Naive thymus-derived CD4-positive, alpha-beta T cell (primary cell): ENCODE data around the gene CHRNB1. TPM values are rescaled to one million over a fixed set of nuclear protein-coding genes. Genes with fewer than 3 reads are reported as not detected.

Experiments
- ATAC-seq: fragments of 150-1000 bp; cut with Tn5 transposase; 2 replicates; pipeline ENCODE4 v1.10.0; 2021; ENCODE audit warnings: mild to moderate bottlenecking, moderate library complexity
- CTCF ChIA-PET: fragments of 350-600 bp; sonication (Branson Sonifier 250); formaldehyde crosslinking; loops from one replicate; lab custom pipeline; 2021; ENCODE audit warnings: antibody characterized with exemption; lab: Charles Lee
- POLR2A ChIA-PET: fragments of 350-600 bp; sonication (Branson Sonifier 250); formaldehyde crosslinking; loops from one replicate; lab custom pipeline; 2021; ENCODE audit warnings: antibody characterized with exemption, inconsistent platforms; lab: Charles Lee
- DNase-seq, 9 donors: peaks; one replicate each; pipeline versions ENCODE4 v3.0.0 to v3.0.0-alpha.2; 2020 to 2022; ENCODE audit warnings: mixed read lengths in 1 of 9
- H3K27ac ChIP-seq: one replicate; pipeline ENCODE4 v1.7.0; 2013; ENCODE audit warnings: mild to moderate bottlenecking, low read depth, low read length, moderate library complexity
- H3K27me3 ChIP-seq, 2 donors: one replicate each; pipeline ENCODE4 v1.7.0; 2013; ENCODE audit warnings: low read length in 2 of 2, mild to moderate bottlenecking in 2 of 2, moderate library complexity in 2 of 2; ENCODE audit not compliant: control insufficient read depth in 2 of 2, insufficient read depth in 2 of 2
- H3K36me3 ChIP-seq, 3 experiments: 1 replicate in 2 of 3; 2 replicates in 1 of 3; pipeline ENCODE4 v1.7.0; 2013; ENCODE audit warnings: low read length in 3 of 3, mild to moderate bottlenecking in 3 of 3, moderate library complexity in 1 of 3; ENCODE audit not compliant: insufficient read depth in 3 of 3, control insufficient read depth in 2 of 3
- H3K4me1 ChIP-seq, 2 donors: one replicate each; pipeline ENCODE4 v1.7.0; 2013; ENCODE audit warnings: low read length in 2 of 2, mild to moderate bottlenecking in 2 of 2, moderate library complexity in 1 of 2; ENCODE audit not compliant: control insufficient read depth in 2 of 2, insufficient read depth in 2 of 2
- H3K4me3 ChIP-seq: 2 replicates; pipeline ENCODE4 v1.7.0; 2013; ENCODE audit warnings: mild to moderate bottlenecking, low read length
- H3K9me3 ChIP-seq, 3 experiments: 1 replicate in 2 of 3; 2 replicates in 1 of 3; pipeline ENCODE4 v1.7.0; 2013; ENCODE audit warnings: low read length in 3 of 3; ENCODE audit not compliant: control insufficient read depth in 2 of 3
- H3K27ac Mint-ChIP-seq, 9 donors: one replicate each; pipeline ENCODE4 v1.8.0; 2020 to 2022; ENCODE audit warnings: mixed read lengths in 9 of 9, mild to moderate bottlenecking in 8 of 9, moderate library complexity in 5 of 9, inconsistent platforms in 2 of 9
- H3K27me3 Mint-ChIP-seq, 5 donors: one replicate each; pipeline ENCODE4 v1.8.0; 2021 to 2022; ENCODE audit warnings: mixed read lengths in 5 of 5, mild to moderate bottlenecking in 1 of 5
- H3K36me3 Mint-ChIP-seq, 5 donors: one replicate each; pipeline ENCODE4 v1.8.0; 2020 to 2022; ENCODE audit warnings: mixed read lengths in 5 of 5, mild to moderate bottlenecking in 3 of 5, inconsistent platforms in 1 of 5
- H3K4me1 Mint-ChIP-seq, 7 donors: one replicate each; pipeline ENCODE4 v1.8.0; 2020 to 2022; ENCODE audit warnings: mixed read lengths in 7 of 7, mild to moderate bottlenecking in 3 of 7, inconsistent platforms in 1 of 7
- H3K4me3 Mint-ChIP-seq, 10 donors: one replicate each; pipeline ENCODE4 v1.8.0; 2020 to 2022; ENCODE audit warnings: mild to moderate bottlenecking in 10 of 10, mixed read lengths in 10 of 10, moderate library complexity in 6 of 10, inconsistent platforms in 2 of 10
- H3K9me3 Mint-ChIP-seq, 11 donors: one replicate each; pipeline ENCODE4 v1.8.0; 2020 to 2022; ENCODE audit warnings: mixed read lengths in 11 of 11, mild to moderate bottlenecking in 4 of 11, inconsistent platforms in 1 of 11, moderate library complexity in 1 of 11
- intact Hi-C, 2 donors: fragments of 100-400 bp; cut with micrococcal nuclease; formaldehyde crosslinking; loops; one replicate each; pipeline ENCODE4 v1.15.1; 2023
- polyA plus RNA-seq, 2 donors: library from polyadenylated mRNA; unstranded; fragments of 300-500 nt; fragmentation: Illumina TruSeq; gene quantifications; one replicate each; pipeline ENCODE4 v1.2.3, GENCODE V29; 2021
- total RNA-seq, 6 experiments: library from RNA in 5 of 6; stranded (reverse) in 5 of 6; gene quantifications; 1 replicate in 5 of 6; 2 replicates in 1 of 6; pipeline ENCODE4 v1.2.3 and lab custom pipeline; 2021 to 2026

The CHRNB1 gene
- total and polyA plus RNA-seq, 7 experiments from 2014 or later = 6.0 to 24.8 (median 7.3) TPM

DNA sequence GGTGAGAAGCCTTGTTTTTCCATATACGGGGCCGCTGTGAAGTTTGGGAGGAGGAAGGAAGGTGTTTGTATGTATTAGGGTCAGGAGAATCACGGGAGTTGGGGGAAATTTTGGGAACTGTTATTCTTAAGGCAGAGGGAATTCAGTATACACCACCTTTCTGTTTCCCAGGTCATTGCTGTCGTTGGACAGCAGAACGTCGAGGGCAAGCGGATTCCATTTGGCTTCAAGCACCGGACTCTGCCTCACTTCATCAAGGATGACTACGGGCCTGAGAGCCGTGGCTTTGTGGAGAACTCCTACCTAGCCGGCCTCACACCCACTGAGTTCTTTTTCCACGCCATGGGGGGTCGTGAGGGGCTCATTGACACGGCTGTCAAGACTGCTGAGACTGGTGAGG, 56.9 kb downstream of the CHRNB1 start:
- intact Hi-C loops = no loop called here
- peaks cover 57 to 95% (median 72%) of the 10 kb centered on the region in 3 experiments for H3K36me3 ChIP-seq
- DNase-seq = no peak
- POLR2A ChIA-PET = interaction anchor here (0.8 to 3.2 kb wide), 3 partner anchors 17 to 65 kb away, joined by 4 to 19 read pairs (median 8); partner anchors contain the start of genes POLR2A and ZBTB4
- H3K9me3 Mint-ChIP-seq = peaks cover 0 to 1% (median 0%) of the 10 kb centered on the region in 11 donors
- no peak for ATAC-seq
- H3K4me1 ChIP-seq = no peaks in the 10 kb centered on the region
- H3K27ac Mint-ChIP-seq = peak overlapping the region in 1 of 9 donors; percentile 72
- no peaks in the 10 kb centered on the region for H3K27me3 Mint-ChIP-seq
- no peaks in the 10 kb centered on the region for H3K9me3 ChIP-seq
- H3K36me3 Mint-ChIP-seq = peaks cover 21 to 62% (median 38%) of the 10 kb centered on the region in 5 donors
- CTCF ChIA-PET = interaction anchor here (0.6 to 1.8 kb wide), 3 partner anchors 24 to 100 kb away, joined by 3 to 6 read pairs (median 3); no protein-coding TSS in a partner anchor
- peaks cover 0 to 3% (median 0%) of the 10 kb centered on the region in 7 donors for H3K4me1 Mint-ChIP-seq
- no peak overlapping the region for H3K4me3 Mint-ChIP-seq
- H3K27me3 ChIP-seq = no peaks in the 10 kb centered on the region
- H3K27ac ChIP-seq = no peak overlapping the region
- H3K4me3 ChIP-seq = no peak overlapping the region

DNA sequence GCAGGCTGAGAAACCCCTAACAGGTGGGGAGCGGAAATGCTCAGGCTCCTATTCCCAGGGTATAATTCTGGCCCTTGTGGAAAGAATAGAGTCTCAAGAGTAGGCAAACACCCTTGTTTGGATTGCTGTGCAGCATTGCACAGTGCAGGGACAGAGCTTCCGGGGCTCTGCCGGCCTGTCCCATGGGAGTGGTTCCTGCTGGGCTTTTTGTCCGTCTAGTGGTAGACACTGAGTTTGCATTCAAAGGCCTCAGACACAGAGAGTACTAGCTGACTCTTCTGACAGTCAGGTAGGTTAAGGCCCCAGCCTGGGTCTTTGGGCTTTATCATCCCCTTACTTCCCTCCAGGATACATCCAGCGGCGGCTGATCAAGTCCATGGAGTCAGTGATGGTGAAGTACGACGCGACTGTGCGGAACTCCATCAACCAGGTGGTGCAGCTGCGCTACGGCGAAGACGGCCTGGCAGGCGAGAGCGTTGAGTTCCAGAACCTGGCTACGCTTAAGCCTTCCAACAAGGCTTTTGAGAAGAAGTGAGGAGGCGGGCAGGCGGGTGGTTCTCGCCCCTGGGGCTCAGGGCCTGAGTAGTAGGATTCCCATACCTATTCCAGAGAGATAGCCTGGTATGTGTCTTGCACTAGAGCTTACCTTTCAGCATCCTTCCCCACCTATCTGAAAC, 57.4 kb downstream of the CHRNB1 start:
- CTCF ChIA-PET = interaction anchor here (0.6 to 1.8 kb wide), 5 partner anchors 24 to 100 kb away, joined by 3 to 6 read pairs (median 3); no protein-coding TSS in a partner anchor
- ATAC-seq (no peak), DNase-seq (no peak)
- H3K4me1 ChIP-seq = no peaks in the 10 kb centered on the region
- Mint-ChIP-seq H3K4me1 (peaks cover 0 to 3% (median 0%) of the 10 kb centered on the region in 7 donors), H3K27me3 (no peaks in the 10 kb centered on the region), H3K27ac (peak overlapping the region in 2 of 9 donors; percentile 33 to 46), H3K9me3 (peaks cover 0 to 1% (median 0%) of the 10 kb centered on the region in 11 donors), H3K4me3 (no peak overlapping the region), H3K36me3 (peaks cover 18 to 57% (median 35%) of the 10 kb centered on the region in 5 donors)
- no peak overlapping the region for H3K27ac ChIP-seq
- H3K4me3 ChIP-seq = no peak overlapping the region
- H3K36me3 ChIP-seq = peaks cover 51 to 95% (median 71%) of the 10 kb centered on the region in 3 experiments
- intact Hi-C loops = no loop called here
- POLR2A ChIA-PET = interaction anchor here (2.2 to 3.2 kb wide), 2 partner anchors 17 to 66 kb away, joined by 8 to 19 read pairs; partner anchors contain the start of gene POLR2A
- no peaks in the 10 kb centered on the region for H3K27me3 ChIP-seq
- no peaks in the 10 kb centered on the region for H3K9me3 ChIP-seq

DNA sequence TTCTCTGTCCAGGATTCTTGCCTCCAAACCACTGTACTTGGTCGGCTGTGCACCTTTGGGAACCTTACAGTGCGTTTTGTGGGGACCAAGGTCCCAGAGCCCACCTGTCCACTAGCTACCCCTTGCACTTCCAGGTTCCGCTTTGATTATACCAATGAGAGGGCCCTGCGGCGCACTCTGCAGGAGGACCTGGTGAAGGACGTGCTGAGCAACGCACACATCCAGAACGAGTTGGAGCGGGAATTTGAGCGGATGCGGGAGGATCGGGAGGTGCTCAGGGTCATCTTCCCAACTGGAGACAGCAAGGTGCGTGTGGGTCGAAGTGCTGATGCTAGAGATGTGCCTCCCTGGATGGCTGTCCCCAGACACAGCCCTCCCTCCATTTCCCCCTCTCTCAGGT, 58.1 kb downstream of the CHRNB1 start:
- intact Hi-C loops = loop anchor here (1.0 kb wide), 2 partner anchors 66 to 147 kb away; no protein-coding TSS in a partner anchor
- H3K27me3 ChIP-seq = no peaks in the 10 kb centered on the region
- H3K4me1 ChIP-seq = no peaks in the 10 kb centered on the region
- H3K4me3 ChIP-seq = no peak overlapping the region
- Mint-ChIP-seq H3K9me3 (peaks cover 0 to 1% (median 0%) of the 10 kb centered on the region in 11 donors), H3K4me1 (peaks cover 0 to 3% (median 0%) of the 10 kb centered on the region in 7 donors), H3K27me3 (no peaks in the 10 kb centered on the region), H3K36me3 (peaks cover 18 to 58% (median 35%) of the 10 kb centered on the region in 5 donors), H3K4me3 (no peak overlapping the region), H3K27ac (no peak overlapping the region)
- H3K27ac ChIP-seq = no peak overlapping the region
- peak in 2 of 9 donors; percentile 17 to 27 for DNase-seq
- ChIA-PET POLR2A (interaction anchor here (2.2 to 3.2 kb wide), 2 partner anchors 18 to 67 kb away, joined by 8 to 19 read pairs; partner anchors contain the start of gene POLR2A), CTCF (interaction anchor here (0.9 to 1.8 kb wide), 3 partner anchors 46 to 67 kb away, joined by 3 to 6 read pairs (median 4); no protein-coding TSS in a partner anchor)
- peaks cover 47 to 94% (median 68%) of the 10 kb centered on the region in 3 experiments for H3K36me3 ChIP-seq
- peak; percentile 43 for ATAC-seq
- H3K9me3 ChIP-seq = no peaks in the 10 kb centered on the region

DNA sequence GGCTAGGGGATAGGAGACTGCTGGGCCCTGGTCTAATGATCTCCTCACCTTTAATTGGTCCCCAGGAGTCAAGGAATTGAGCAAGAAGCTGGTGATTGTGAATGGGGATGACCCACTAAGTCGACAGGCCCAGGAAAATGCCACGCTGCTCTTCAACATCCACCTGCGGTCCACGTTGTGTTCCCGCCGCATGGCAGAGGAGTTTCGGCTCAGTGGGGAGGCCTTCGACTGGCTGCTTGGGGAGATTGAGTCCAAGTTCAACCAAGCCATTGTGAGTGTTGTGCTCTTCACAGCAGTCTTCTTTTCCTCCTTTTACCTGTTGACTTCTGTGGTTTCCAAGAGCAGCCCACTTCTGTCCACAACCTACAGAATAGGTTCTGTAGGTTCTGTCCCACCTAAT, 58.7 kb downstream of the CHRNB1 start:
- peak overlapping the region in 2 of 9 donors; percentile 14 to 17 for H3K27ac Mint-ChIP-seq
- Histone ChIP-seq H3K4me3 (no peak overlapping the region), H3K27ac (no peak overlapping the region), H3K4me1 (no peaks in the 10 kb centered on the region), H3K27me3 (no peaks in the 10 kb centered on the region), H3K9me3 (no peaks in the 10 kb centered on the region), H3K36me3 (peaks cover 42 to 94% (median 64%) of the 10 kb centered on the region in 3 experiments)
- no peak overlapping the region for H3K4me3 Mint-ChIP-seq
- ChIA-PET CTCF (interaction anchor here (0.6 to 1.8 kb wide), 3 partner anchors 47 to 228 kb away, joined by 3 to 6 read pairs (median 4); no protein-coding TSS in a partner anchor), POLR2A (interaction anchor here (0.6 to 3.2 kb wide), 3 partner anchors 19 to 798 kb away, joined by 3 to 19 read pairs (median 8); partner anchors contain the start of gene POLR2A)
- H3K27me3 Mint-ChIP-seq = no peaks in the 10 kb centered on the region
- intact Hi-C loops = loop anchor here (1.0 kb wide), 2 partner anchors 66 to 147 kb away; no protein-coding TSS in a partner anchor
- peaks cover 0 to 3% (median 0%) of the 10 kb centered on the region in 7 donors for H3K4me1 Mint-ChIP-seq
- no peak for ATAC-seq
- DNase-seq = no peak
- peaks cover 18 to 60% (median 31%) of the 10 kb centered on the region in 5 donors for H3K36me3 Mint-ChIP-seq
- peaks cover 0 to 1% (median 0%) of the 10 kb centered on the region in 11 donors for H3K9me3 Mint-ChIP-seq

Other genes with a start within 250 kb of the CHRNB1 start
Only the 30 nearest of the 40 such genes appear.
- 1 to 10 TPM in 2 of 5 experiments, under 1 TPM in 3; 0.29 to 3.8 (median 0.81) TPM for gene CLDN7, start 182.6 kb upstream of the CHRNB1 start, total RNA-seq
- 1 to 10 TPM; 1.7 to 2.9 TPM for gene CLDN7, start 182.6 kb upstream of the CHRNB1 start, polyA plus RNA-seq
- not detected for gene SLC2A4, start 163.3 kb upstream of the CHRNB1 start, total RNA-seq
- not detected for gene SLC2A4, start 163.3 kb upstream of the CHRNB1 start, polyA plus RNA-seq
- gene YBX2, start 150.4 kb upstream of the CHRNB1 start, total RNA-seq = under 1 TPM in 3 of 5 experiments, not detected in 2; 0.27 to 0.64 (median 0.40) TPM
- gene YBX2, start 150.4 kb upstream of the CHRNB1 start, polyA plus RNA-seq = not detected
- gene EIF5A, start 137.4 kb upstream of the CHRNB1 start, total RNA-seq = 100 to 1,000 TPM; 237 to 666 (median 453) TPM
- gene EIF5A, start 137.4 kb upstream of the CHRNB1 start, polyA plus RNA-seq = 100 to 1,000 TPM; 158 to 558 TPM
- 100 to 1,000 TPM in 3 of 5 experiments, 10 to 100 TPM in 2; 72.6 to 145 (median 107) TPM for gene GPS2, start 129.7 kb upstream of the CHRNB1 start, total RNA-seq
- gene GPS2, start 129.7 kb upstream of the CHRNB1 start, polyA plus RNA-seq = 100 to 1,000 TPM in 1 of 2 donors, 10 to 100 TPM in 1; 80.1 to 134 TPM
- 10 to 100 TPM; 42.6 to 92.6 (median 50.1) TPM for gene NEURL4, start 115.7 kb upstream of the CHRNB1 start, total RNA-seq
- 1 to 10 TPM; 1.1 to 2.5 TPM for gene NEURL4, start 115.7 kb upstream of the CHRNB1 start, polyA plus RNA-seq
- gene ACAP1, start 108.5 kb upstream of the CHRNB1 start, total RNA-seq = 100 to 1,000 TPM; 482 to 708 (median 599) TPM
- gene ACAP1, start 108.5 kb upstream of the CHRNB1 start, polyA plus RNA-seq = 100 to 1,000 TPM; 234 to 337 TPM
- gene KCTD11, start 92.9 kb upstream of the CHRNB1 start, total RNA-seq = 10 to 100 TPM in 1 of 5 experiments, 1 to 10 TPM in 4; 2.7 to 13.7 (median 4.0) TPM
- gene KCTD11, start 92.9 kb upstream of the CHRNB1 start, polyA plus RNA-seq = 1 to 10 TPM in 1 of 2 donors, under 1 TPM in 1; 0.83 to 1.1 TPM
- not detected for gene TMEM95, start 89.9 kb upstream of the CHRNB1 start, total RNA-seq
- not detected for gene TMEM95, start 89.9 kb upstream of the CHRNB1 start, polyA plus RNA-seq
- 10 to 100 TPM in 4 of 5 experiments, 1 to 10 TPM in 1; 1.5 to 23.4 (median 13.9) TPM for gene TNK1, start 64.0 kb upstream of the CHRNB1 start, total RNA-seq
- 1 to 10 TPM; 5.8 to 7.4 TPM for gene TNK1, start 64.0 kb upstream of the CHRNB1 start, polyA plus RNA-seq
- 100 to 1,000 TPM in 1 of 5 experiments, 10 to 100 TPM in 4; 74.8 to 142 (median 85.0) TPM for gene PLSCR3, start 50.5 kb upstream of the CHRNB1 start, total RNA-seq
- 100 to 1,000 TPM; 162 to 212 TPM for gene PLSCR3, start 50.5 kb upstream of the CHRNB1 start, polyA plus RNA-seq
- 10 to 100 TPM; 31.5 to 58.5 (median 48.2) TPM for gene TMEM256, start 41.0 kb upstream of the CHRNB1 start, total RNA-seq
- 10 to 100 TPM; 45.2 to 64.9 TPM for gene TMEM256, start 41.0 kb upstream of the CHRNB1 start, polyA plus RNA-seq
- gene NLGN2, start 37.2 kb upstream of the CHRNB1 start, total RNA-seq = 10 to 100 TPM in 3 of 5 experiments, 1 to 10 TPM in 2; 1.6 to 17.8 (median 11.9) TPM
- gene NLGN2, start 37.2 kb upstream of the CHRNB1 start, polyA plus RNA-seq = under 1 TPM; 0.20 to 0.28 TPM
- not detected for gene SPEM1, start 24.7 kb upstream of the CHRNB1 start, total RNA-seq
- gene SPEM1, start 24.7 kb upstream of the CHRNB1 start, polyA plus RNA-seq = not detected
- gene SPEM2, start 19.4 kb upstream of the CHRNB1 start, total RNA-seq = not detected
- not detected for gene SPEM2, start 19.4 kb upstream of the CHRNB1 start, polyA plus RNA-seq
- gene SPEM3, start 16.2 kb upstream of the CHRNB1 start, total RNA-seq = not detected
- gene SPEM3, start 16.2 kb upstream of the CHRNB1 start, polyA plus RNA-seq = not detected
- gene TMEM102, start 9.6 kb upstream of the CHRNB1 start, total RNA-seq = 10 to 100 TPM in 3 of 5 experiments, 1 to 10 TPM in 2; 8.2 to 19.1 (median 16.5) TPM
- 10 to 100 TPM in 1 of 2 donors, 1 to 10 TPM in 1; 8.5 to 26.1 TPM for gene TMEM102, start 9.6 kb upstream of the CHRNB1 start, polyA plus RNA-seq
- 10 to 100 TPM in 1 of 5 experiments, 1 to 10 TPM in 4; 2.8 to 39.7 (median 3.4) TPM for gene FGF11, start 5.5 kb upstream of the CHRNB1 start, total RNA-seq
- gene FGF11, start 5.5 kb upstream of the CHRNB1 start, polyA plus RNA-seq = under 1 TPM in 1 of 2 donors, not detected in 1; 0.09 TPM
- gene ZBTB4, start 34.6 kb downstream of the CHRNB1 start, total RNA-seq = 10 to 100 TPM; 30.3 to 89.2 (median 64.1) TPM
- gene ZBTB4, start 34.6 kb downstream of the CHRNB1 start, polyA plus RNA-seq = 10 to 100 TPM; 15.3 to 25.5 TPM
- gene SLC35G6, start 36.4 kb downstream of the CHRNB1 start, total RNA-seq = under 1 TPM in 1 of 5 experiments, not detected in 4; 0.16 TPM
- not detected for gene SLC35G6, start 36.4 kb downstream of the CHRNB1 start, polyA plus RNA-seq
- gene POLR2A, start 39.3 kb downstream of the CHRNB1 start, total RNA-seq = 100 to 1,000 TPM; 165 to 501 (median 225) TPM
- 10 to 100 TPM; 43.6 to 82.4 TPM for gene POLR2A, start 39.3 kb downstream of the CHRNB1 start, polyA plus RNA-seq
- 10 to 100 TPM; 27.3 to 82.4 (median 36.9) TPM for gene TNFSF12, start 104.0 kb downstream of the CHRNB1 start, total RNA-seq
- gene TNFSF12, start 104.0 kb downstream of the CHRNB1 start, polyA plus RNA-seq = 10 to 100 TPM; 25.4 to 36.1 TPM
- 10 to 100 TPM in 1 of 5 experiments, 1 to 10 TPM in 4; 2.0 to 45.6 (median 4.4) TPM for gene TNFSF13, start 113.7 kb downstream of the CHRNB1 start, total RNA-seq
- 1 to 10 TPM; 1.1 to 1.5 TPM for gene TNFSF13, start 113.7 kb downstream of the CHRNB1 start, polyA plus RNA-seq
- 10 to 100 TPM; 35.0 to 43.8 (median 40.8) TPM for gene SENP3, start 116.9 kb downstream of the CHRNB1 start, total RNA-seq
- gene SENP3, start 116.9 kb downstream of the CHRNB1 start, polyA plus RNA-seq = 10 to 100 TPM; 13.2 to 20.6 TPM
- gene CD68, start 134.6 kb downstream of the CHRNB1 start, total RNA-seq = 100 to 1,000 TPM in 1 of 5 experiments, 10 to 100 TPM in 2, 1 to 10 TPM in 2; 6.8 to 176 (median 18.8) TPM
- gene CD68, start 134.6 kb downstream of the CHRNB1 start, polyA plus RNA-seq = under 1 TPM; 0.12 to 0.21 TPM
- gene MPDU1, start 138.8 kb downstream of the CHRNB1 start, total RNA-seq = 10 to 100 TPM; 25.4 to 79.8 (median 31.4) TPM
- 10 to 100 TPM; 39.1 to 52.3 TPM for gene MPDU1, start 138.8 kb downstream of the CHRNB1 start, polyA plus RNA-seq
- gene SOX15, start 145.0 kb downstream of the CHRNB1 start, total RNA-seq = 1 to 10 TPM in 2 of 5 experiments, under 1 TPM in 3; 0.44 to 1.6 (median 0.56) TPM
- not detected for gene SOX15, start 145.0 kb downstream of the CHRNB1 start, polyA plus RNA-seq
- 10 to 100 TPM; 24.6 to 46.9 (median 34.0) TPM for gene FXR2, start 169.8 kb downstream of the CHRNB1 start, total RNA-seq
- 10 to 100 TPM in 1 of 2 donors, 1 to 10 TPM in 1; 5.5 to 21.6 TPM for gene FXR2, start 169.8 kb downstream of the CHRNB1 start, polyA plus RNA-seq
- gene SAT2, start 182.8 kb downstream of the CHRNB1 start, total RNA-seq = 10 to 100 TPM; 26.5 to 95.0 (median 77.2) TPM
- 10 to 100 TPM; 42.0 to 47.2 TPM for gene SAT2, start 182.8 kb downstream of the CHRNB1 start, polyA plus RNA-seq
- gene SHBG, start 185.1 kb downstream of the CHRNB1 start, total RNA-seq = not detected
- gene SHBG, start 185.1 kb downstream of the CHRNB1 start, polyA plus RNA-seq = not detected